Muscle of arm (tissue), 12 donors: ENCODE measurements around the gene ZNF322. TPM values are rescaled to one million over a fixed set of nuclear protein-coding genes. Genes with fewer than 3 reads are reported as not detected.

Experiments
- DNase-seq: peaks from one replicate; pipeline ENCODE4 v3.0.0-alpha.2; 2013
- polyA plus RNA-seq, 12 donors: library from polyadenylated mRNA; unstranded; fragments of 120-200 nt; gene quantifications; one replicate each; pipeline ENCODE4 v1.2.1, GENCODE V29; 2013; ENCODE audit not compliant: insufficient read length in 12 of 12

The ZNF322 gene
- polyA plus RNA-seq, 12 donors, result 10.9 to 24.3 (median 20.7) TPM; not detected in 1

DNA sequence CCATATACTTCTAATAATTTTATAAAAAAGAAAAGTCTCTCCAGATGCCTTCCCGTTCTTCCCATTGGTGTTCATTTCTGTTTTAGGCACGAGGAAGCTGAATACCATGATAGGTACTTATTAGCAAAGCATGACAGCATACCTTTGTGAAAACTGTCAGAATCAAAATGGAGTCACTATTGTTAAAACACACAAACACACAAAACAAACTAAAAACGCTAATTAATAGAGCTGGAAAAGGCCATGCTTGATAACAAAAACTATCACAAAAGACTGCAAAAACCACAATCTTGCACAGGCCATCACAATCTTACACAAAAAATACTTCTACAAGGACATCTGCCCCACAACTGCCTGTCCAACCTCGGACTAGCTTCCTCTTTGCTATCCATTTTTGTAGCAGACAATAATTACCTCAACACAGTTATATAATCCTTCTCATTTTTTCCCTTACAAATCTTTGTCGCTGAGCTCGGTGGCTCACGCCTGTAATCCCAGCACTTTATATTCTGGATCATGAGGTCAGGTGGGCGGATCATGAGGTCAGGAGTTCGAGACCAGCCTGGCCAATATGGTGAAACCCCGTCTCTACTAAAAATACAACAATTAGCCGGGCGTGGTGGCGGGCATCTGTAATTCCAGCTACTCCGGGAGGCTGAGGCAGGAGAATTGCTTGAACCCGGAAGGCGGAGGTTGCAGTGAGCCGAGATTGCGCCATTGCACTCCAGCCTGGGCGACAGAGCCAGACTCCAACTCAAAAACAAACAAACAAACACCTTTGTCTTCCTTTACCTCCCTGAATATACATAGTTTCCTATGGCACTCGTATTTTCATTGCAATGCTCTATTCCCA is 66.0 kb downstream of the ZNF322 start:
- DNase-seq, result no peak

DNA sequence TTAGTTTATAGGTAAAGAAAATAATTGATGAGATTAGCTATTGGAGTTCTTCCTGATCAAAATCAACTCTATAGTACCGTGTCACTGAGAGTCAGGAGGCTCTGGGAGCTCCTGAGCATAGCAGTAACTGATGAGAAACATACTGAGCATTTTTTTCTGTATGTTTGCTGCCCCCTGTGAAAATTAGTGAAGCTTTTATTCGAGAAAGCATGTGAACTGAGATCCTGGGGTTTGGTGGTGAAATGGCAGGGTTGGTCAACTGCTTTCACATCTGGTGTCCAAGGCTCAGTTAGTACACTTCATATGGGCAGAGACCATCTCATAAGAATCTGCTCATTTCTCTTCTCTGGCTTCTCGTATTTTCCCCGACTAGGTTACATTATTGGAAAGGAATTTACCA is 66.9 kb downstream of the ZNF322 start:
- no peak for DNase-seq

DNA sequence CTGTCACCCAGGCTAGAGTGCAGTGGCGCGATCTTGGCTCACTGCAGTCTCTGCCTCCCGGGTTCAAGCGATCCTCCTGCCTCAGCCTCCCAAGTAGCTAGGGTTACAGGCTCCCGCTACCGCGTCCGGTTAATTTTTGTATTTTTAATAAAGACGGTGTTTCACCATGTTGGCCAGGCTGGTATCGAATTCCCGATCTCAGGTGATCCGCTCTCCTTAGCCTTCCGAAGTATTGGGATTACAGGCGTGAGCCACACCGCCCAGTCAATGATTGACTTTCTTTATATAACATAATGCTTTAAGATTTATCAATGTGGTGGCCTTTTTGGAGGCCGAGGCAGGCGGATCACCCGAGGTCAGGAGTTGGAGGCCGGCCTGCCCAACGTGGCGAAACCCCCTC is 70.6 kb downstream of the ZNF322 start:
- DNase-seq, result no peak

Other genes starting within 250 kb of the ZNF322 start
- 10 to 100 TPM in 10 of 12 donors, 1 to 10 TPM in 1, not detected in 1; 9.6 to 27.8 (median 14.2) TPM for gene BTN3A3, start 219.2 kb downstream of the ZNF322 start, polyA plus RNA-seq
- gene BTN2A1, start 201.8 kb downstream of the ZNF322 start, polyA plus RNA-seq, result 10 to 100 TPM in 11 of 12 donors, not detected in 1; 23.6 to 30.3 (median 25.9) TPM
- under 1 TPM in 10 of 12 donors, not detected in 2; 0.08 to 0.30 (median 0.14) TPM for gene BTN1A1, start 159.4 kb downstream of the ZNF322 start, polyA plus RNA-seq
- 10 to 100 TPM in 11 of 12 donors, not detected in 1; 43.8 to 73.5 (median 59.4) TPM for gene HMGN4, start 121.4 kb downstream of the ZNF322 start, polyA plus RNA-seq
- 10 to 100 TPM in 8 of 12 donors, 1 to 10 TPM in 3, not detected in 1; 9.0 to 12.6 (median 10.3) TPM for gene ABT1, start 62.8 kb downstream of the ZNF322 start, polyA plus RNA-seq